OCI-LY7 (cell line): ENCODE measurements around the gene KRTCAP2.

Experiments
- EZH2phosphoT487 ChIP-seq: fragments of 200-600 bp; sonication (generic); IDR thresholded peaks from 2 replicates; pipeline ENCODE4 v1.6.1; 2018; ENCODE audit warnings: low read depth, borderline replicate concordance, mild to moderate bottlenecking, mixed run types, antibody characterized with exemption, low read length, moderate library complexity, mixed read lengths
- TF ChIP-seq, protein P1 (sequence below): fragments of 200-600 bp; sonication (generic); conservative IDR thresholded peaks from 2 replicates; pipeline ENCODE4 v1.5.1; 2014; ENCODE audit warnings: mild to moderate bottlenecking, antibody characterized with exemption, low read length, moderate library complexity, mixed read lengths

DNA sequence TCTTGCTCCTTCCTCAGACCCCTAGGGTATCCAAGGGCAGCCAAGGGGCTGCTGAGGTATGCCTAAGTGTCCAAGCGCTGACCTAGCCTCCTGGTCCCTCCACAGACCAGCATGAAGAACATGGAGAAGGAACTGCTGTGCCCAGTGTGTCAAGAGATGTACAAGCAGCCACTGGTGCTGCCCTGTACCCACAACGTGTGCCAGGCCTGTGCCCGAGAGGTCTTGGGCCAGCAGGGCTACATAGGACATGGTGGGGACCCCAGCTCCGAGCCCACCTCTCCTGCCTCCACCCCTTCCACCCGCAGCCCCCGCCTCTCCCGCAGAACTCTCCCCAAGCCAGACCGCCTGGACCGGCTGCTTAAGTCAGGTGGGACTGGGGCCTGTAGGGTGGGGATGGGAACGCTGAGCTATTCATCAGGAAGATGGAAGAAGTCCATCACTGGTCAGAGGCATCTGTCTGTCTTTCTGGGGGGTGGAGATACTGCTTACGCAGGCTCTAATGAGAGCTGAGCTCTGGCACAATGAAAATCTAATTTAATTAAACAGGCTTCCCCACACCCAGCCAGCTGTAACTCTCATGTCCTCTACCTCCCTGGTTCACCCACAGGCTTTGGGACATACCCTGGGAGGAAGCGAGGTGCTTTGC is 2.3 kb upstream of the KRTCAP2 start:
- TF ChIP-seq, protein P1, sequence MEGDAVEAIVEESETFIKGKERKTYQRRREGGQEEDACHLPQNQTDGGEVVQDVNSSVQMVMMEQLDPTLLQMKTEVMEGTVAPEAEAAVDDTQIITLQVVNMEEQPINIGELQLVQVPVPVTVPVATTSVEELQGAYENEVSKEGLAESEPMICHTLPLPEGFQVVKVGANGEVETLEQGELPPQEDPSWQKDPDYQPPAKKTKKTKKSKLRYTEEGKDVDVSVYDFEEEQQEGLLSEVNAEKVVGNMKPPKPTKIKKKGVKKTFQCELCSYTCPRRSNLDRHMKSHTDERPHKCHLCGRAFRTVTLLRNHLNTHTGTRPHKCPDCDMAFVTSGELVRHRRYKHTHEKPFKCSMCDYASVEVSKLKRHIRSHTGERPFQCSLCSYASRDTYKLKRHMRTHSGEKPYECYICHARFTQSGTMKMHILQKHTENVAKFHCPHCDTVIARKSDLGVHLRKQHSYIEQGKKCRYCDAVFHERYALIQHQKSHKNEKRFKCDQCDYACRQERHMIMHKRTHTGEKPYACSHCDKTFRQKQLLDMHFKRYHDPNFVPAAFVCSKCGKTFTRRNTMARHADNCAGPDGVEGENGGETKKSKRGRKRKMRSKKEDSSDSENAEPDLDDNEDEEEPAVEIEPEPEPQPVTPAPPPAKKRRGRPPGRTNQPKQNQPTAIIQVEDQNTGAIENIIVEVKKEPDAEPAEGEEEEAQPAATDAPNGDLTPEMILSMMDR, result no peak
- no peak for TF ChIP-seq EZH2phosphoT487
